Mucosa of stomach (tissue), 1 donor: ENCODE results near the gene WWC1.

ENCODE experiments used
- H3K27me3 ChIP-seq: one replicate; pipeline ENCODE4 v1.7.0; 2013; ENCODE audit warnings: mild to moderate bottlenecking, low read length; ENCODE audit not compliant: control insufficient read depth, insufficient read depth
- H3K36me3 ChIP-seq: one replicate; pipeline ENCODE4 v1.7.0; 2013; ENCODE audit warnings: low read length; ENCODE audit not compliant: control insufficient read depth, insufficient read depth
- H3K4me1 ChIP-seq: one replicate; pipeline ENCODE4 v1.7.0; 2013; ENCODE audit warnings: mild to moderate bottlenecking, low read length; ENCODE audit not compliant: control insufficient read depth, insufficient read depth
- H3K4me3 ChIP-seq: one replicate; pipeline ENCODE4 v1.7.0; 2013; ENCODE audit warnings: low read length
- H3K9ac ChIP-seq: one replicate; pipeline ENCODE4 v1.7.0; 2013; ENCODE audit warnings: mild to moderate bottlenecking, low read length, moderate library complexity
- H3K9me3 ChIP-seq: one replicate; pipeline ENCODE4 v1.7.0; 2013; ENCODE audit warnings: mild to moderate bottlenecking, low read length, moderate library complexity; ENCODE audit not compliant: control insufficient read depth
- donor health status: Pancreatic carcinoma.

The WWC1 gene

DNA sequence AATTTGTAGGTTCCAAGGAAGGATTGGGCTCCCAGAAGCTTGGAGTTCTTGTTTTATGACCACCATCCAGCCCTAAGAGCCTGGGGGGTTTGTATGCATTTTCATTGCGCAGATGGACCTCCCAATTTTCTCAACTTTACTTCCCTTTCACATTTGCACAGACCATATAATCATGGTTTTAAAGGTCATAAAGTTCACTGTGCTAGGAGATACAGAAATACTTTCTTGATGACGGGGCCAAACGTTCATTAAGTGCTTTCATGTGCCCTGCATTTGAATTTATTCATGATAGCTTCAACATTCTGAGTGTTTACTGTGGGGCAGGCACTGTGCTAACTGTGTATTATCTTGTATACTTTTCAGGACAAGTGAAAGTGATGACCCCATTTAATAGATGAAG is 51.5 kb downstream of the WWC1 start:
- H3K4me3 ChIP-seq = no peak overlapping the region
- no peaks in the 10 kb centered on the region for H3K36me3 ChIP-seq
- no peaks in the 10 kb centered on the region for H3K27me3 ChIP-seq
- no peaks in the 10 kb centered on the region for H3K9me3 ChIP-seq
- peaks cover 24% of the 10 kb centered on the region for H3K4me1 ChIP-seq
- no peak overlapping the region for H3K9ac ChIP-seq

DNA sequence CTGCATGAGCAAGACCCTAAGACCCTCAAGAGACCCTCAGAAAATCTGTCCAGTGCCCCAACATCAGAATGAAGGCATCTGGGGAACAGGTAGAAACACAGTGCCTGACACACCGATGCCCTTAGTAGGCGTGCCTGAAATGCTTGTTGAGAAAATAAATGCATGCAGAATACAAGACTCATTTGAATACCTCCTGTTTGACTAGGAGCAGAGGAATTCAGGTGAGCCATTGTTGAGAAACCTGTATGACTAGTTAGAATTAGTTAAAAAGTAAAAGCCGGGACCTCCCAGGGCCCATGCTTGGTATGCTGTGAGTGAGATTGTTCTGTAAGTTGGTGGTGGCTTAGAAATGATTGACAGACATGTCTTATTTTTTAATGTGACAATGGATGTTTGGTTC is 55.0 kb downstream of the WWC1 start:
- Histone ChIP-seq H3K4me3 (no peak overlapping the region), H3K36me3 (no peaks in the 10 kb centered on the region), H3K4me1 (peaks cover 37% of the 10 kb centered on the region), H3K9me3 (no peaks in the 10 kb centered on the region), H3K27me3 (no peaks in the 10 kb centered on the region), H3K9ac (no peak overlapping the region)

DNA sequence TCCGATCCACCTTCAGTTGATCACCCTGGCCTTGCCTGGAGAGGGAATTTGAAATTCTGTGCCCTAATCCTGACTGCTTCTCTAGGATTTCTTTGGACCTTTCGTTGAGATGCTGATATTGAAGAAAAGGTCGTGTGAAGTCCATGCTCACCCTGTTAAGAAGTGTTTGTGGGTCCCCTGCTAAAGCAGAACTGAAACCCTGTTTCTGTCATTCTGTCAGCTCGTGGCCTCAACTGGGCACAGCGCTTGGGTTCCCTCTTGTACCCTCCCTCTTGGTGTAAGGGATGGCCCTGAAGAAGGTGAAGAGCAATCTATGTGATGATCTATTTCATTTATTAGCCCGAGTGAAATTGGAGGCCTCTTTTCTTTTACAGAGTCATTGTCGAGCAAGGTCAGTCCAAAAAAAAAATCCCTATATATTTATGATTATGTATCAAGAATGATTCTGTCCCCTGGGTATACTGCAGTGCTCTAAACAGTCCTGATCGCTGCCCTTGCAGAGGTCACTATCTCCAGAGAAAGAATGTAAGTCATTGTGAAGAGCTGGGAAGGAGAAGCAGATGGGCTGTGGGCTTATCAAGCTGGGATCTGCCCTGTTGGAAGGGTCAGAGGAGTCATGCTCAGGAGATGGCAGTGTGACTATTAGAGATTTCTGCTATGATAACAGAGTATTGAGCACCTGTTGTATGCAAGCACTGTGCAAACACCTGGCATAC is 56.1 kb downstream of the WWC1 start:
- H3K4me1 ChIP-seq = peaks cover 37% of the 10 kb centered on the region
- no peaks in the 10 kb centered on the region for H3K9me3 ChIP-seq
- no peak overlapping the region for H3K9ac ChIP-seq
- no peaks in the 10 kb centered on the region for H3K27me3 ChIP-seq
- H3K4me3 ChIP-seq = no peak overlapping the region
- H3K36me3 ChIP-seq = no peaks in the 10 kb centered on the region

DNA sequence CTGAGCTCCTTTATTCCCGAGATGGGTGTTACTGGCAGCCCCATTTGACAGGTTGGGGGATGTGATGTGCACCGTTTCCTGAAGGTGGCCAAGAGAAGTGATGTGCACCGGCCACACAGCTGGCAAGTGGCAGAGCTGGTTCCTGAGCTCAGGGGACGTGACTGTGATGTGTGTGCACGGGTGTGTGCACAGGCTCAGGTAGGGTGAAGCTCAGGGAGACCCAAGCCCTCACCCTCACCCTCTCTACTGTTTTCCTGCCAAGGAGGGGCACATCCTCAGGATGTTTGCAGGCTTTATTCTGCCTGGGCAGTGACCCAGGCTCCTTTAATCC is 56.6 kb downstream of the WWC1 start:
- no peak overlapping the region for H3K9ac ChIP-seq
- no peaks in the 10 kb centered on the region for H3K9me3 ChIP-seq
- no peaks in the 10 kb centered on the region for H3K27me3 ChIP-seq
- H3K4me3 ChIP-seq = no peak overlapping the region
- H3K36me3 ChIP-seq = no peaks in the 10 kb centered on the region
- H3K4me1 ChIP-seq = peaks cover 40% of the 10 kb centered on the region

DNA sequence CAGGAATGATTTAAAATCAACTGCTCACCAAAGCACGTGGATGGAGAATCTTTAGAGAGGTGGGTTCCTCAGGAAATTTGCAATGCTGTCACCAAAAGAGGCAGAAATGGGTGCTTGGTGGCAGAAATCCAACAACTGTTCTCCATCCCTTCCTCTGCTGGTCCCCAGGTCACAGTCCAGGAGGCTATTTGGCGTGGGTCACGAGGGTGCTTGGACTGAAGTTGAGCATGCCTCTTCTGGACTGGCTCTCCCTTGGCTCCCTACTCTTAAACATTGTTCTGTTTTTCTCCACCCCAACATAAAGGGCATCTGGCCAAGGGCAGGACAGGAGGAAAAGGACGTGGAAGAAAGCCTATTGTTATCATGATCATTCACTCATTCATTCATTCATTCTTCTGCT is 58.9 kb downstream of the WWC1 start:
- H3K36me3 ChIP-seq = no peaks in the 10 kb centered on the region
- H3K4me1 ChIP-seq = peaks cover 49% of the 10 kb centered on the region
- H3K9ac ChIP-seq = no peak overlapping the region

DNA sequence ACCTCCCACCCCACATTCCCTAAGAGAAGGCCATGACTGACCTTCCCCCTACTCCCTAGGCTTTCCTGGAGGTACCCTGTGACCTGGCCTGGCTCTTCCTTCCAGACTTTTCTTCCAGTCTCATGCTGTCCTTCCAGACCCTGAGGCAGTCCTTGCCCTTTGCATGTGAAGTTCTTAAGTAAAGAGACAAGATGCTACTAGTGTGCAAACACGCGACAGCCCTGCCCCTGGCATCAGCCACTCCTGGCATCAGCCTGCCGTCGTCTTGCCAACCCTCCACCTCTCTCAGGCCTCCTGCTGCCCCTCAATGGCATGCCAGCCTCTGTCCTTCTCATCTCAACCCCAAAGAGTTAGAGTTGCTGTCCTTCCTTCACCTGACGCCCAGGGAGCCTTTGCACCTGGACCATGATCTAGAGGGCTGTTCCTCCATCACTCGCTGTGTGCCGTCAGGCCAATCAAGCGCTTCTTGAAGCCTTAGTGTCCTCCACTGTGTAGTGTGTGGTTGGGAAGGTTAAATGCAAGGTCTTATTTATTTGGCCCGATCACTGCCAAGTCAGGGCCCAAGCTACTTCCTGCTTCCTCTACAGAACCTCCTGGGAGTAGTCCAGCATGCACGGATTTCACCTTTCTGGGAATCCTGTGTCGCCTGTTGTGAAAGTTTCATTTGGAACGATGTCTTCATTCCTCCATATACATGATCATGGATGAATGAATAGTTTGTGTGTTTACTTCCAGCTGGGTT is 61.9 kb downstream of the WWC1 start:
- no peak overlapping the region for H3K4me3 ChIP-seq
- no peaks in the 10 kb centered on the region for H3K36me3 ChIP-seq
- no peaks in the 10 kb centered on the region for H3K27me3 ChIP-seq
- no peak overlapping the region for H3K9ac ChIP-seq
- peaks cover 21% of the 10 kb centered on the region for H3K4me1 ChIP-seq
- H3K9me3 ChIP-seq = no peaks in the 10 kb centered on the region

More for the DNA sequence above, 58.9 kb downstream of the WWC1 start:
- no peak overlapping the region for H3K4me3 ChIP-seq
- H3K27me3 ChIP-seq = no peaks in the 10 kb centered on the region
- H3K9me3 ChIP-seq = no peaks in the 10 kb centered on the region

DNA sequence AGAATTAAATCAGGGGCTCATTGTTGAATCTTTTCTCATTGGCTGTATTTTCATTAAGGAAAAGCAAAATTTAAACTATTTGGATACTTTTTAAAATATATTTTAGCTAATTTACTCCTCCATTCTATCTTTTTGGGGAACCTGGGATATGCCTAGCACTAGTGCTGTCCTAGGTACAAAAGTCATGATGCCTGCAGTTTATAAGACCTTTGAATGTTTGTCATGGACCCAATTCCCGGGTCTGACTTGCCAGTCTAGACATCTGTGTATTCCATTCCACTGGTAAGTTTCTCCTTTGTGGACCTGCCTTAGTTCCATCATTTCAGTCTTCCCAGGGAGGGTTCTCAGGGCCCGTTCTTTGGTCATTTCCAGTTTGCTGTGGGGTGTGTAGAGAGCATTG is 63.0 kb downstream of the WWC1 start:
- no peak overlapping the region for H3K9ac ChIP-seq
- H3K9me3 ChIP-seq = no peaks in the 10 kb centered on the region
- no peaks in the 10 kb centered on the region for H3K36me3 ChIP-seq
- H3K4me1 ChIP-seq = peaks cover 12% of the 10 kb centered on the region
- no peak overlapping the region for H3K4me3 ChIP-seq
- H3K27me3 ChIP-seq = no peaks in the 10 kb centered on the region

DNA sequence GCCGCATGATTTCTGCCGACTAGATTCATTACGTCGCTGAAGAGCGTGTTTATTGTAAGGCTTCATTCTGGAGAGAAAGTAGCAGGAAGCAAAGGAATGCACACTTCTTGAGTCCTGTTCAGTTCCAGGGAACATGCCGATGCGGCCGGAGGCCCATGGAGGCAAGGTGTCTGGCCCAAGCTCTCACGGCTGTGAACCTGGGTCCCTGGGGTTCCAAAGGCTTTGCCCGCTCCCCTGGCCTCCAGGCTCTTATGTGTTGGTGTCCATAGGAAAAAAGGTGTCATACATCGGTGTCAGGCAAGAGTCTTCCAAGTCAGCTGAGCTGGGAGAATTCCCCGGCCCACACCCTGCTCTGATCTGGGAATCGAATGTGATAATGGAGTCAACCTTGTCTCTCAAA is 64.7 kb downstream of the WWC1 start:
- Histone ChIP-seq H3K4me3 (no peak overlapping the region), H3K27me3 (no peaks in the 10 kb centered on the region), H3K36me3 (no peaks in the 10 kb centered on the region), H3K4me1 (peaks cover 17% of the 10 kb centered on the region), H3K9ac (no peak overlapping the region), H3K9me3 (no peaks in the 10 kb centered on the region)

DNA sequence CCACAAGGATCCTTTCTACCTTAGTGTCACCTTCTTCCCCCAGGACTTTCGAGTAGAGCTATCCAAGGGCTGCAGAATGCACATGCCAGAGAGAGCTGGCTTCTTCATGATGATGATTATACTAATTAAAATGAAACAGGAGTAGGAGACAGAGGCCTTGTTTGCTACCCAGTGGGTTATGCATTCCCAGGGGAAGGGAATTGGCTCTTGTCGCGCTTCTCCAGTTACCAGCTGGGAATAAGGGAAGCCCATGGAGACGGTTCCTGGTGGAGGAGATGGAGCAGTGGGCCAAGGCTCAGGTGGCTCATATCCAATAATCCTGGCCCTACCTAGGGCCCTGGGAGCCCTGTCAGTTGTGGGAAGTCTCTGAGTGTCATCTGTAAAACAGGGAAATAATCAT is 65.1 kb downstream of the WWC1 start:
- Histone ChIP-seq H3K27me3 (no peaks in the 10 kb centered on the region), H3K36me3 (no peaks in the 10 kb centered on the region), H3K4me1 (peaks cover 19% of the 10 kb centered on the region)

DNA sequence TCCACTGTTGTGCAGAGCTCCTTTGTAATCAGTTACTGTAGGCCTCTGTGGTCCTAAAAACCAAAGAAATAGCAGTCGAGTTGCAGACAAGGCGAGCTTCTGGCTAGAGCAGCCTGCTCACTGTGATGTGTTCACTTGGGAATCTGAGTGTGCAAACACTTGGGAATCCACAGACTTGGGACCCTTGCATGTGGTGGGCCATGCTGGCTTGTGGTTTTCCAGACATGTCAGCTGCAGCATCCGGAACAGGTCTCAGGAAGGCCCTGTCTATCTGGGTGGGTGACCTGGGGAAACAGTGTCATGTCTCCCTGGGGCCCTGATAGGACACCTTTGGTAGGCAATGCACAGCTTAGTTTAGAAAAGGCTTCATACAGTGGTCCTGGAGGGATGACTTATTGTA is 66.4 kb downstream of the WWC1 start:
- H3K4me3 ChIP-seq = no peak overlapping the region
- H3K4me1 ChIP-seq = peaks cover 25% of the 10 kb centered on the region
- H3K9me3 ChIP-seq = no peaks in the 10 kb centered on the region
- H3K27me3 ChIP-seq = no peaks in the 10 kb centered on the region
- H3K36me3 ChIP-seq = no peaks in the 10 kb centered on the region
- no peak overlapping the region for H3K9ac ChIP-seq

More for the DNA sequence above, 65.1 kb downstream of the WWC1 start:
- Histone ChIP-seq H3K9ac (no peak overlapping the region), H3K9me3 (no peaks in the 10 kb centered on the region), H3K4me3 (no peak overlapping the region)

DNA sequence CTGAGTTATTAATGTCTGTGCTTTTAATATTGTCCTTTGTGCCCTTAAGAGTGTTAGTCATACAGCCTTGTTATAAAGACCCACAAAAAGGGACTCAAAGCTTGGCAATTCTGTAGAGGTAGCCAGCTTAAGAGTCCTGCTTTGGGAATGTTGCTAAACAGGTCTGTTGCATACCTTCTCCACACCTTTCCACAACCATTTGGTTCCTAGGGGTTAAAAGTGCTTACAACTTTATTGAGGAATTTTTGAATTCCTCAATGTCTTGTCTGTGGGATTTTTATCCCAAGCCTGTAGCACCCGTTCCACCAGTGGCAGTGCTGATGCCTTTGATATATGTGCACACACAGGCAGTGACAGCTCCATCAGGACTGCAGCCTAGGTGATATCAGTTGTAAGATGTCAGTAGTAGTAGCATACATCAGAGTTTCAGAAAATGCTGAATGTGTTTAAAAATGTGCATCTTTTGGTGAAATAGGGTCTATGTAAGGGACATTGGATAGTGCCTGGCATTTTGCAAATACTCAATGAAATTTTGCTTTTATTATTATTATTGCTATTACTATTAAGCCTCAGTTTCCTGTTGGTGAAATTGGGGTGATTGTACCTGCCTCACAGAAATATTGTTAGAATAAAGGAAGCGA is 68.5 kb downstream of the WWC1 start:
- no peaks in the 10 kb centered on the region for H3K27me3 ChIP-seq
- H3K36me3 ChIP-seq = no peaks in the 10 kb centered on the region
- H3K9me3 ChIP-seq = no peaks in the 10 kb centered on the region
- H3K9ac ChIP-seq = no peak overlapping the region
- H3K4me1 ChIP-seq = peaks cover 27% of the 10 kb centered on the region
- H3K4me3 ChIP-seq = no peak overlapping the region

DNA sequence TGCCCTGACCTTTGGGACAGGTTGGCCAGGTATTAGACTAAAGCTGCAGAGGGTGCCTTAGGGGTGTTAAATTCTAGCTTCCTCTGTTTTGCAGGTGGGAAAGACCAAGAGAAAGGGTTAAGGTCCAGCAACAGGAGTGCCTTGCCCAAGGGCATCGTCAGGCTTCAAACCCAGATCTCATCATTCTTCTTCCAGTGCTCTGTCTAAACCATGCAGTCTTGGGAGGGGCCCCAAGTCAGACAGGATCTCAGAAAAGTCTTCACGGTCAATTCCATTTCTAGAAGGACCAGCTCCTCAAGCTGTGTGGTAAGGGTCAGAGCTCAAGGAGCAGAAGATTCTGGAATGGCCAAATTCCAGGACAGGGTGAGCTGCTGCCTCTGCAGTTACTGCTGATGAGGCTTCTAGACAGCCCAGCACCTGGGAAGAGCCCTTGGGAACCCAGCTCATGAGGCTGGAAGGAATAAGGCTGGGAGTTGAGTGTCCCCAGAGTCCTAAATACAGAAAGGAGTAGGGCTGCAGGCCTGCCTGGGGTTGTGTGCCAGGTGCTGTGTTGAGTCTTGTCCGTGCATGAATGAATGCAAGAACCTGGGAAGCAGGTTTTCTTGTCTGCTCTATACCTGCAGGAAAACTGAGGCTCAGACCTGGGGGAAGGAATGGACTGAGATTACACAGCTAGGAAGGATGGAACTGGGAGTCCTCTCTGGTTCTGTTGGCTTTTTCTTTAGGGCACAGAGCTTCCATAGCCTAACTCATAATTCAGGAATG is 69.3 kb downstream of the WWC1 start:
- no peaks in the 10 kb centered on the region for H3K9me3 ChIP-seq
- H3K9ac ChIP-seq = no peak overlapping the region
- no peak overlapping the region for H3K4me3 ChIP-seq
- peaks cover 35% of the 10 kb centered on the region for H3K4me1 ChIP-seq
- H3K36me3 ChIP-seq = no peaks in the 10 kb centered on the region
- H3K27me3 ChIP-seq = no peaks in the 10 kb centered on the region
